HG03108 (cell line): ENCODE measurements around the gene GSN.

Experiments
- ATAC-seq: cut with Tn5 transposase; IDR thresholded peaks from one replicate; pipeline ENCODE4 v1.9.1; 2021; ENCODE audit warnings: moderate library complexity; ENCODE audit not compliant: unreplicated experiment

The GSN gene

DNA sequence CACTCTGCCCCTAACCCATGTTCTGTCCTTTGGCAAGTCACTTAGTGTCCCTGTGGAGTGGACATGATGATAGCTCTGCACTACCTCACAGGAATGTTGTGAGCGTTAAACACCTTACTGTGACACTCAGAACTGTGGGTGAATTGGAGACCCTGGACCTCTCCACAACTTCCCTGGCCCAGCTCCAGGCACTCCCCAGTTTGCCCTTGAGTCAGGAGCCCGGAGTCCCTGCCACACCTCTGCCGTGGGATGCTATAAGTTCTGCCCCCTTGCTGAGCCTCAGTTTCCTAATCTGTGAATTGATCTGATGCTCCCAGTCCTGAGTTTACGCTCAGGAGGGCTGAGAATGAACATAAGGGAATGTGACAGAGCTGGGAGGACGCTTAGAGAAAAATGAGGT lies 34.4 kb downstream of the GSN start:
- no peak for ATAC-seq

GRCh38 chr9:121302786-121303185 lies 34.8 kb downstream of the GSN start:
- no peak for ATAC-seq

GRCh38 chr9:121303456-121304451 lies 35.8 kb downstream of the GSN start:
- no peak for ATAC-seq

DNA sequence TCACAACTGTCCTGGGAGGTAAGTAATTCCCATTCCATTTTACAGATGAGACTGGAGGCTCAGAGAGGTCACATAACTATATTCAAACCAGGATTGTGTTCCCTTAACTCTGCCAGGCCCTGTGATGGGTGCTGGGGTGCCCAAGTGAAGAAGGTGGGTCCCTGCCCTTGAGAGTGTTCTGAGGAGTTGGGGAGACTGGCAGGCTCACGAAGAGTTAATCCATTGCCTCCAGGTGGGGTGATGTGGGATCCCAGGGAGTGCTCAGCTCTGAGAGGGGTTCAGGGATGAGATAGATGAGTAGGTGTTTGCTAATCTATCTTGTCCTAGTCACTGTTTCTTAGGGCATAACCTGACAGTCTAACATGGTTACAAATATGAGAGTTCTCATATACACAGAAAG lies 36.7 kb downstream of the GSN start:
- no peak for ATAC-seq

DNA sequence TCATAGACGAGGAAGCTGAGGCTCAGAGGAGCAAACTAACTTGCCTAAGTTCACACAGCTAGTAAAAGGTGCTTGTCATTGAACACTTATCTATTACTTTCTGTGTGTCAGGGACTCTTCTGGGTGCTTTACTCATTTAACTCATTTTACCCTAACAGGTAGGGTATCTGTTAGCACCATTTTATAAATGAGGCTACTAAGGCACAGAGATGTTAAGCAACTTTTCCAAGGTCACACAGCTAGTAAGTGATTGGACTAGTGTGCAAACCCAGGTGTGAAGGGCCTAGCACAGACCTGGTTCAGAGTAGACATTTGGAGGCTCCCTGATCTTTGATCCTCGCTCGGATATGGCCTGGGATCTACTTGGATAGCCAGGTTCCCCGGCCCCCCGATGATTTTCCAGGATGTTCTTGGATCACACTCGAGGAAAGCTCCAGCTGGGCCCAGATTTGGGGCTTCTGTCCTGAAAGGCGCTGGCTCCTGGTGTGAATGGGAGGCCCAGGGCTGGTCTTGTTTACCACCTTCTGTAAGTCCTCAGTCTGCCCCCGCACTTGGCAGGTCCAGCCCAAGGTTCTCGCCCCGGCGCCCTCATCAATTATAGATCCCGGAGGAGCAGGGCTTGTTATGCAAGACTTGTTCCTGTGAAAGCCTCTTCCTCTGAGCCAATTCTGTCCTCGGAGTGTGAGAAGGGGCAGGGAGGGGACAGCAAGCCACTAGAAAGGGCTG lies 37.5 kb downstream of the GSN start:
- ATAC-seq, result no peak

DNA sequence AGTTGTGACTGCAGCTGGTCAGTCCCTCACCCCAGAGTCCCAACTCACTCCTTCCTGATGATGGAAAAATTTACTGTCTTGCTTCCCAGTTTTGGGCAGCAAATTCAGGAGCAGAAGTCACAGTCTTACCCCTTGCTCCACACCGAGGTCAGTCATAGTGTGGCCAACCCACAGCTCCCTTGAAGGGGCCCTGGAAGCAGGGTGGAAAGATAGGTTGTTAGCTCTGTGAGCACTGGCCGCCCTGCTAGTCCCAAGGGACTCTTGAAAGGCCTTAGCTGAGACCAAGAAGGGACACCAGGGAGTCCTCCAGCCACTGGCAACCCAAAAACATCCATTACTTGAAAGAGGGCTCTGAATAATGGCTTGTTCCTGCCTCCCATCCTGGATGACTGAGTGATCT lies 40.0 kb downstream of the GSN start:
- no peak for ATAC-seq

- no peak for ATAC-seq
Measured at GRCh38 chr9:121308765-121309164, 40.8 kb downstream of the GSN start.

- ATAC-seq, result no peak
Measured at GRCh38 chr9:121309171-121309570, 41.2 kb downstream of the GSN start.

DNA sequence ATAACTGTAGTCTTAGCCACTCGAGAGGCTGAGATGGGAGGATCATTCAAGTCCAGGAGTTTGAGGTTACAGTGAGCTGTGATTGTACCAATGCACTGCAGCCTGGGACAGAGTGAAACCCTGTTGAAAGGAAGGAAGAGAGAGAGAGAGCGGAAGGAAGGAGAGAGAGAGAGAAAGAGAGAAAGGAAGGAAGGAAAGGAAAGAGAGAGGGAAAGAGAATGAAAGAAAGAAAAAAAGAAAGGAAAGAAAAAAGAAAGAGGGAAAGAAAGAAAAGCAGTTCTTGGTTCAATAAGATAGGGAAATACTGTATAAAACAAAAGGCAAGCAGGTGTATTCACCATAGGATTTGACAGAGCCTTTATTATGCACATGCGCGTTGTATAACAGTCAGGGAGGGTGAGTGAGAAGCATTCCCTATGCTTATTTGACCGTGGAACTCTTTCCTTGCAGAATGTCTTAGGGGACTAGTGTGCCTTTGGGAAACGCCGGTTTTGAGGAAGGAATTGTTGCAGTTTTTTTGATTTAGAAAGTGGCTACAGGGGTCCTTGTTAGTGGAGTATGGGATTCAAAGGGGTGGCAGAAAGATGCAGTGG lies 42.0 kb downstream of the GSN start:
- no peak for ATAC-seq

- ATAC-seq, result no peak
Measured at GRCh38 chr9:121310571-121310970, 42.6 kb downstream of the GSN start.

DNA sequence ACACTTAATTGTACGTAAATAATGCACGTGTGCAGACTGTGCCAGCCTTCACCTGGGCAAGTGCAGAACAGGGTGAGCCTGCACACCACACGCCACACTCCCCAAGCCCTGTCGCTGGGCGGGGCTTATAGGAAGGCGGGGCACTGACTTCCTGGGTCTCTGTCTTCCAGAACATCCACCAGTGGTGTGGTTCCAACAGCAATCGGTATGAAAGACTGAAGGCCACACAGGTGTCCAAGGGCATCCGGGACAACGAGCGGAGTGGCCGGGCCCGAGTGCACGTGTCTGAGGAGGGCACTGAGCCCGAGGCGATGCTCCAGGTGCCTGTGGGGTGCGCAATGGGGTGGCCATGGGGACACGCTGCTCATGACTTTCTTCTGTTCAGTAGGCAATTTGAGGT lies 44.2 kb downstream of the GSN start:
- ATAC-seq, result no peak

DNA sequence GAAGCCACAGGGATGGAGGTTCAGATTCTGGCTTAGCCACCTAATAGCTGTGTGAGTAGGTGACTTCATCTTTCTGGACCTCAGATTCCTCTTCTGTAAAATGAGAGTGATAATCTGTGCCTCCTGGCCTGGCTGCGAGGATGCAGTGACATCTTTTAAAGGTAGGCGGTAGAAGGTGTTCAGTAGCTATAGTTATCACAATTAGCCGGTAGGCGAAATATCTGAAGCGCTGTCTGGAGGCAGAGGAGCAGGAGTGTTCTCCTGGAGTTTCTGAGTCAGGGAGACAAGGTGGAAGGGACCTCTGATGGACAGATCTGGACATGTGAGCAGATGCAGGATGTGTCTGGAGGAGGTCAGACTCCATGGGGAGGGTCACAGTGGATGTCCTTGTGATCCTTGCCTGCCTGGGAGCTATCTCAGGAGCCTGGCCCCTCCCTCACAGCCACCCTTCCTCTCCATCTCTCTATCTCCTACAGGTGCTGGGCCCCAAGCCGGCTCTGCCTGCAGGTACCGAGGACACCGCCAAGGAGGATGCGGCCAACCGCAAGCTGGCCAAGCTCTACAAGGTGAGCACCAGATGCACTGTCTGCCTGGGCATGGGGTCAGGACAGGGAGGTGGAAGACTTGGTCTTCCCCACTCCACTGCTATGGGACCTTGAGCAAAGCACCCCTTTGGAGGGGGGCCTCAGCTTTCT lies 45.6 kb downstream of the GSN start:
- no peak for ATAC-seq

DNA sequence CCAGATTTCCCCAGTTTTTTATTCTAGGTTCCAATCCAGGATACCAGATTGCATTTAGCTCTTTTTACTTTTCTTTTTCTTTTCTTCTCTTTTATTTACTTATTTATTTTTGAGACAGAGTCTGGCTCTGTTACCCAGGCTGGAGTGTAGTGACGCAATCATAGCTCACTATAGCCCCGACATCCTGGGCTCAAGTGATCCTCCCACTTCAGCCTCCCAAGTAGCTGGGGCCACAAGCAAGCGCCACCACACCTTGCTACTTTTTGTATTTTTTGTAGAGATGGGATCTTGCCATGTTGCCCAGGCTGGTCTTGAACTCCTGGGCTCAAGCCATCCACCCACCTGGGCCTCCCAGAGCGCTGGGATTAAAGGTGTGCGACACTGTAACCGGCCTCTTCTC lies 48.4 kb downstream of the GSN start:
- ATAC-seq, result no peak

GRCh38 chr9:121316852-121317373 lies 49.0 kb downstream of the GSN start:
- no peak for ATAC-seq

- ATAC-seq, result no peak
Measured at GRCh38 chr9:121317737-121318630, 50.0 kb downstream of the GSN start.

DNA sequence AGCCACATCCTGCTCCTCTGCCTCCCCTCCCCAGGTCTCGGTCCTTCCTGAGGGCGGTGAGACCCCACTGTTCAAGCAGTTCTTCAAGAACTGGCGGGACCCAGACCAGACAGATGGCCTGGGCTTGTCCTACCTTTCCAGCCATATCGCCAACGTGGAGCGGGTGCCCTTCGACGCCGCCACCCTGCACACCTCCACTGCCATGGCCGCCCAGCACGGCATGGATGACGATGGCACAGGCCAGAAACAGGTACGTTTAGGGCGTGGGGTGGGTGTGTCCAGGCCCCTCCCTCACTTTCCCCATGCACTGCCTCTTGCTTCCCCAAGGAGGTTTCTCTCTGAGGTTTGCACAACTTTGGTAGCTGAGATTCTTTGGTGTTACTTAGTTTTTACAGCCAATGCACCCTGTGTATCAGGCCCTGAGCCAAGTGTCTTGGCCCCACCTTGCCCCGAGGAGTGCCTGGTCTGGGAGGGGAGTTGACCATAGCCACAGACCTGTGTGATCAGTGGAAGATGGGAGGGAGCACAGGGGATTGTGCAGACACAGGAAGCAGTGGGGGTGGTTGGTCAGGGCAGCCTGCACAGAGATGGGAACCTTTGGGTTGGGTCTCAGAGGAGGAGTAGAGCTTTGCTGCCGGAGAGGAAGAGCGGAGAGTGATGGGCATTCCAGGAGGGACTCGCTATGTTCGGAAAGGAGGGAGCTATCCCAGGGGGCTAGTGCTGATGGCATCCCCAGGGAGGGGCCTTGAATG lies 50.8 kb downstream of the GSN start:
- ATAC-seq, result no peak

DNA sequence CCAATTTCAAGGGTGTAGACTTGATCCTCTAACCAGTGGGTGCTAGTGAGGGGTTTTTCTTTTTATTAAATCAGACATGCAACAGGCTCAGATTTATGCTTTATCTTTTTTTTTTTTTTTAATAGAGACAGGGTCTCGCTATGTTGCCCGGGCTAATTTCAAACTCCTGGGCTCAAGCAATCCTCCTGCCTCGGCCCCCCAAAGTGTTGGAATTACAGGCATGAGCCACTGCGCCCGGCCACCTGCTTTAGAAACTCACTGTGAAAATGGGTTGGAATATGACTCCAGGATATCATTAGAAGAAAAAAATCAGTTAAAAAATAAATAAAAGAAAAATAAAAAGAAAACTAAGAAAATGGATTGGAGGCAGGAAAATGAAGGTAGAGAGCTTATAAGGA lies 51.4 kb downstream of the GSN start:
- ATAC-seq, result no peak

GRCh38 chr9:121321016-121321503 lies 53.1 kb downstream of the GSN start:
- no peak for ATAC-seq
